VCaP (cell line): ENCODE results near the gene CALD1.
A peak's percentile ranks its signal among the peaks of the same experiment; 100 is the strongest.

ENCODE experiments used
- H3K27ac ChIP-seq: fragments of 450-650 bp; 2 replicates; pipeline ENCODE4 v1.5.1; 2017
- CTCF ChIP-seq: fragments of 450-650 bp; conservative IDR thresholded peaks from 2 replicates; pipeline ENCODE4 v1.5.1; 2017; ENCODE audit warnings: mild to moderate bottlenecking, moderate library complexity

Gene CALD1

GRCh38 chr7:134752006-134752760 is 27.3 kb upstream of the CALD1 start:
- TF ChIP-seq CTCF = no peak

DNA sequence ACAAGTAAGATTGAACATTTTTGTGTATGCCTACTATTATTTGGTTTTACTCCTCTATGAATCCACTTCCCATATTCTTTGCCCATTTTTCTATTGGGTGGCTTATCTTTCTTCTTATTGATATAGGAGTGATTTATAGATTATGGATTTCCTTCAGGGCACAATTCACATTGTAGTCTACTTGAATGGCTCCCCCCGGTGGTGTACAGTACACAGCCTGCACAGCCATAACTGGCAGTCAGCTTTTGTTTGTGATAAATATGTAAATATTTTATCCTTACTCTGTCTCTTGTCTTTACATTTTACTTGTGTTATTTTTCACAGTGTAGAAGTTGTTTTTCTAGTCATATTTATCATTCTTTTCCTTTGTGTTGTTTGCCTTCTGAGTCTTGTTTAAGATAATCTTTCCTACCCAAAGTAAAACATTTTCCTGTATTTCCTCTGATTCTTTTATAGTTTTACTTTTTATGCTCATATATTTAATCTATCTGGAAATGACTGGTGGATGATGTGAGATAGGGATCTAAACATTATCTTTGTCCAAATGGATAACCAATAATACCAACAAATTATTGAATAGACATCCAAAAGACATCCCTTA is 23.9 kb upstream of the CALD1 start:
- H3K27ac ChIP-seq = no peak overlapping the region
- TF ChIP-seq CTCF = peak; percentile 57; the same call in 1 of the 2 replicates

More at GRCh38 chr7:134752006-134752760, 27.3 kb upstream of the CALD1 start:
- H3K27ac ChIP-seq = no peak overlapping the region

- no peak overlapping the region for H3K27ac ChIP-seq
- no peak for TF ChIP-seq CTCF
Measured at GRCh38 chr7:134757938-134758337, 21.5 kb upstream of the CALD1 start.

DNA sequence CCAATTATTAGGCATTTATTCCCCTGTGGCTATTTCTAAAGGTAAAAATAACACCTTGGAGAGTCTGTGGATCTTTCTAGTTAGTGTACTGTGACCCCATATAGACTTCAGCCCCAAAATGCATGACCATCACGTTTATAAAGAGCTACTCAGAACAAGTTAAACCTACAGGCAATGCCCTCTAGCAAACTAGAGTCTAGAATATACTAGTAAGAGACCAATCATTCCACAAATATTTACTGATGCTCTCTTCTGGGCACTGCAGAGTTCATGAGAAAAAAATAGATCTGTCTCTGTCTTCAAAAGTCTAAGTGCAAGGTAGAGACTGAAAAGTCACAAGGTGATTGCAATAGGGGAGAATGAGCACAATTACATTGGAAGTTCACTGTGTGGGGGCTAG is 20.5 kb upstream of the CALD1 start:
- no peak overlapping the region for H3K27ac ChIP-seq
- no peak for TF ChIP-seq CTCF

- H3K27ac ChIP-seq = no peak overlapping the region
- TF ChIP-seq CTCF = no peak
Measured at GRCh38 chr7:134761266-134761665, 18.2 kb upstream of the CALD1 start.

GRCh38 chr7:134763960-134764359 is 15.5 kb upstream of the CALD1 start:
- TF ChIP-seq CTCF = no peak
- H3K27ac ChIP-seq = no peak overlapping the region

DNA sequence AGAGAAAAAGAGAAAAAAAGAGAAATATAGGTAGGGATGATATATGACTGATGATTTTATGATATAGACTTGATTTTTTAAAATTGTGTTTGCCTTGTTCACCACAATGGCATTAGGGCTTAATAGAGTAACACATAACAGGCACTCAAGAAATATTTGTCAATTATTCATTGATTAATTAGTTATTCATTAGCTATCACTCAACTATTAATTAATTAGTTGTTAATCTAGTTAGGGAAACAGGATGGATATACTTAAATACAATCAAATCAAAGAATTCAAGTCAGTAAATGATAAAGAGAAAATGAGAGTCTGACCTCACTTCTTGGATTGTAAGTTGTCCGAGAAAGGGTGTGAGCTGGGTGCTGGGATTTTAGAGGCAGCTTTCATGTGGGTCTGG is 15.1 kb upstream of the CALD1 start:
- no peak for TF ChIP-seq CTCF
- no peak overlapping the region for H3K27ac ChIP-seq
